CD4-positive, alpha-beta T cell treated with Interferon gamma for 1 hour (primary cell): ENCODE results near the gene CEACAM3.
A peak's percentile ranks its signal among the peaks of the same experiment; 100 is the strongest.

Experiments
- DNase-seq: peaks from one replicate; pipeline ENCODE4 v3.0.0-alpha.2; 2020

The CEACAM3 gene

GRCh38 chr19:41793414-41793727 is 3.0 kb upstream of the CEACAM3 start:
- no peak for DNase-seq

GRCh38 chr19:41795031-41795461 is 1.3 kb upstream of the CEACAM3 start:
- peak; percentile 54 for DNase-seq

DNA sequence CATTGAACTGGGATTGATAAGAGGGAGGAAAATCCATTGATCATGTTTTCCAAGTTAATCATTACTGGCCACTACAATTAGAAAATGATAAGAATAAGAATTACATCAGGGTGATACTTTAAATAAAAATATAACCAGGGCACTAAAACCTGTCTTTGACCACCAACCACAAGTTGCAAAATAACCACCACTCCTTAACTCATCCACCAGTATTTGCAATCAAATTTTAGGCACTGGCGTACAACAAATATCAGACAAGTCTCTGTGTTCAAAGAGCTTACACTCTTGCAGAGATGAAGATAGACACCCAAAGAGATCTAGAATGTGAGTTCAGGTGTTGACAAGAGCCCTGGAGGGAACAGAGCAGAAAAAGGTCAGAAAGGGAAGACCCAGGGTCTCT is 514 bp downstream of the CEACAM3 start:
- no peak for DNase-seq

GRCh38 chr19:41799444-41800000 is 3.1 kb downstream of the CEACAM3 start:
- no peak for DNase-seq

DNA sequence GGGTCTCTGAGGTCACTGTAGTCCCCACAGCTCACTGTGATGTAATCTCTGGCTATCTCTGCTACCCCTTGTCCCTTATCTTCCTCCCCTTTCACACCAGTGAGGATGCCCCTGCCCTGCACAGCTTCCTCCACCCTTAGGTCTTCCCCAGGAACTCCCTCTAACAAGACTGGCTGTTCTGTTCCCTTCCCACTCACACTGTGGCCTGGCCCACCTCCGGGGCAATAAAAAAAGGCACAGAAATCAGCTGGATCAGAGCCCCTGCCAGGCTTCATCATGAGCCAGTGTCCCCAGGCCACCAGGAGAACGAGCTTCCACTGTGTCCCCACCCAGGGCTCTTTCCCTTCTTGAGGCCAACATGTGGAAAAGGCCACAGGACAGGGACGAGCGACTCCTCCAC is 4.6 kb downstream of the CEACAM3 start:
- no peak for DNase-seq

DNA sequence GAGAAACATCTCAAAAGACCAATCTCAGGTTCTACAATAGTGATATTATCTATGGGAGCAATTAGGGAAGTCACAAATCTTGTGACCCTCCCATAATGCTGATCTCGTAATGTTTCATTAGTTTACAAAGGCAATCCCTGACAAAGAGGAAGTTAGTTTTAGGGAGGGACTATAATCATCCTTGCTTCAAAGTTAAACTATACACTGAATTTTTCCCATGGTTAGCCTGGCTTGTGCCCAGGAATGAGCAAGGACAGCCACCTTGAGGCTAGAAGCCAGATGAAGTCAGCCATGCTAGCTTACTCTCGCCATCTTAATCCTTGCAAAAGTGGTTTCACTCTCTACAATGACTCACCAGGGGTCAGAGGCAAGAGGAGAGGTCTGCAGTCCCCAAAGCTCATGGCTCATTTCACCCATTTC is 5.4 kb downstream of the CEACAM3 start:
- DNase-seq = no peak

- no peak for DNase-seq
Observed at GRCh38 chr19:41802770-41803169, 6.4 kb downstream of the CEACAM3 start.

DNA sequence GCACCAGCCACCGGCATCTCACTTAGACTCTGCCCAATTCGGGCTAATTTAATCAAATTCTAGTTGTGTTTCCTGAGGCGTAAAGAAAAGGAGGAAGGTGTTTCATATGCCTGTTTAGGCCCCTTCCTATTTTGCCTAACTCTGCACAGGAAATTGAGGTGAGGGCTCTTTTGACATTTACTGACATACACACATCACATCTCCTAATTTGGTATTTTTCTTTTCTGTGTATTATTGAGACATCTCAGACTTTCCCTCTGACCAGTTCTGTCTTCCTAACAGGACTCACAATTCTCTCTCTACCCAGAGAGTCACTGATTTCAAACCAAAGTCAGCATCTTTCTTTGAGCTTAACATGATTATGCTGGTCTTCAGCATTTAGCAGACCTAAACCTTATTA is 7.9 kb downstream of the CEACAM3 start:
- DNase-seq = no peak

GRCh38 chr19:41807176-41807575 is 10.8 kb downstream of the CEACAM3 start:
- DNase-seq = no peak

- DNase-seq = peak; percentile 51
Observed at GRCh38 chr19:41808663-41809566, 12.5 kb downstream of the CEACAM3 start.

GRCh38 chr19:41810301-41810700 is 13.9 kb downstream of the CEACAM3 start:
- DNase-seq = no peak

DNA sequence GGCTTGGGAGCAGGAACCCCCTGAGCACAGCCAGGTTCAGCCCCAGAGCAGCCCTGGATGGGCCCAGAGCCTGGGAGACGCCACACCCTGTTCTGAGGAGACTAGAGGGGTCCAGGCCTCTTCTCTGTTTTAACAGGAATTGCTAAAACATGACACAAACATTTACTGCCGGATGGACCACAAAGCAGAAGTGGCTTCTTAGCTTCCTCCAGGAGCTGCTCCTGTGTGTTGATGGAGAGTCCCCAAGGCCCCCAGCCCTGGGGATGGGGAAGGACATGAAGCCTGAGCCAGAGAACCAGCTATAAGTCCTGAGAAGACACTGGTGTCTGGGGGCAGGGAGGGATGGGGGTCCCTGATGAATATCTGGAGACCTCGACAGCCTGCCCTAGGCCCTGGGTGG is 14.6 kb downstream of the CEACAM3 start:
- peak; percentile 48 for DNase-seq

- DNase-seq = no peak
Observed at GRCh38 chr19:41811981-41812380, 15.6 kb downstream of the CEACAM3 start.

GRCh38 chr19:41813911-41814310 is 17.5 kb downstream of the CEACAM3 start:
- no peak for DNase-seq

DNA sequence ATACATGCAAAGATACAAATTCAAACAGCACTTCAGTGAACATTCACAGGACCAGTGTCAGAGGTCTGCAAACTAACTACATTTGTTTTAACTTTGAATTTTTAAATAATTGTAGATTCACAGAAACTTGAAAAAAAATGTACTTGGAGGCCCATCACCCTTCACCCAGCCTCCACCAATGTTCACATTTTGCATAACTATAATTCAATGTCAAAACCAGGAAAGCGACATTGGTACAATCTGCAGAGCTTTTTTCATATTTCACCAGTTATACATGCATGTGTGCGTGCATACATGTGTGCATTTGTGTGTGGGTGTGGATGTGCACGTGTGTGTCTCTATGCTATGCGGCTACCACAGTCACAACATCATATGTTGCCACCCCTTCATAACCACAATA is 18.9 kb downstream of the CEACAM3 start:
- DNase-seq = no peak

- DNase-seq = no peak
Observed at GRCh38 chr19:41816761-41817160, 20.4 kb downstream of the CEACAM3 start.

GRCh38 chr19:41821003-41821735 is 24.8 kb downstream of the CEACAM3 start:
- peak; percentile 44 for DNase-seq

DNA sequence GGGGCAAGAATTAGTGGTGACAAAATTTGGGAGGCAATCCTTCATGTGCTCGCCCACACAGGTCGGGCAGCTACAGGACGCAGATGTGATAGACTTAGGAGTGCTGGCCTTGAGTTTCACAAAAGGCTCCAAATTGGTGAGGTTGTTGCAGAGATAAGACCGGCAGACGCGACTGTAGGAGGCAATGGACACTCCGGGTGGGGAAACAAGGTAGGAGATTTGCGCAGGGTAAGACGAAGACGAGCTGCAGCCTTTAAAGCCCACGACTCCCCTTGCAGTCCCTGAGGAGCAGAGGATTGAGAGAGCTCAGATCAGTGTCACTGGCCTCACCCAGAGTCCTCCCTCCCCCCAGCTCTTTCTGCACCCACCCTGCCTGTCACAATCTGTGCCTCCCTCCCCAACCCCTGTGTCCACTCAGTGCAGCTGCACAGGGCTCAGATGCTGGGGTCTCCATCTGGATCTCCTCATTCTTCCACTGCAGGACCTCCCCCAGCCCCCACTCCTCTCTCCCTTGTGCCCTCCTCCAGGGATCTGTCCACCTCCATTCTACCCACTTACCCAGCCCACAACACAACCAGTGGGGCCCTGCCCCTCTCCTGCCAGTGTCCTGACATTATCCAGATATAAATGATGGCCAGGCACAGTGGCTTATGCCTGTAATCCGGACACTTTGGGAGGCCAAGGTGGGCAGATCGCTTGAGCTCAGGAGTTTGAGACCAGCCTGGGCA is 41.8 kb downstream of the CEACAM3 start:
- no peak for DNase-seq

GRCh38 chr19:41839211-41839610 is 42.8 kb downstream of the CEACAM3 start:
- no peak for DNase-seq

DNA sequence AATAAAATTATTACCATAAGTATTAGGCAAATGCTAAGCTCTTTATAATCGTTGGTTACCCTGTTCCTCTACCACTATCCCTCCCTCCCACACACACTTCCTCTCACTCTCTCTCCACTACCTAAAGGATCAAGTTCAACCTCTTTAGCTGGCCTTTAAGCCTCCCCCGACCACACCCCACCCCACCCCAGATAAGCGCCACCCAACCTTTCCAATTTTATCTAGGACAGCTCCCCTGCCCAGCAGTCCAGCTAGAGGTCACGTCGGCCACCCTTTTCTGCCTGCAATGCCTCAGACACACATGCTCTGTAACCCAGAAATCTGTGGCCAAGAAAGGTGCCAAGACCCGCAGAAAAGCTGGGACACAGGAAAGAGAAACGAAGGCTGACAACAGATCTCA is 47.0 kb downstream of the CEACAM3 start:
- DNase-seq = no peak

GRCh38 chr19:41844601-41845000 is 48.2 kb downstream of the CEACAM3 start, which contains the start of gene LYPD4:
LYPD4 (minus strand) TSS chr19:41844683; CDS start chr19:41839285, 5,398 bp downstream.
- no peak for DNase-seq

DNA sequence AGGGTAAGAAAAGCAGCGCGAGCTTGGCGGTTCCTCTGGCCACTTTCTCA is 48.4 kb downstream of the CEACAM3 start, which contains the start of gene DMRTC2:
TSS of gene DMRTC2 (plus strand) at position 42 of the 50 bp plus-strand sequence. CDS start 2,387 bp downstream, outside the sequence.
- no peak for DNase-seq

GRCh38 chr19:41845051-41845590 is 48.7 kb downstream of the CEACAM3 start:
- DNase-seq = no peak
